ENCODE results near the gene CRTC3.

CRTC3 gene

DNA sequence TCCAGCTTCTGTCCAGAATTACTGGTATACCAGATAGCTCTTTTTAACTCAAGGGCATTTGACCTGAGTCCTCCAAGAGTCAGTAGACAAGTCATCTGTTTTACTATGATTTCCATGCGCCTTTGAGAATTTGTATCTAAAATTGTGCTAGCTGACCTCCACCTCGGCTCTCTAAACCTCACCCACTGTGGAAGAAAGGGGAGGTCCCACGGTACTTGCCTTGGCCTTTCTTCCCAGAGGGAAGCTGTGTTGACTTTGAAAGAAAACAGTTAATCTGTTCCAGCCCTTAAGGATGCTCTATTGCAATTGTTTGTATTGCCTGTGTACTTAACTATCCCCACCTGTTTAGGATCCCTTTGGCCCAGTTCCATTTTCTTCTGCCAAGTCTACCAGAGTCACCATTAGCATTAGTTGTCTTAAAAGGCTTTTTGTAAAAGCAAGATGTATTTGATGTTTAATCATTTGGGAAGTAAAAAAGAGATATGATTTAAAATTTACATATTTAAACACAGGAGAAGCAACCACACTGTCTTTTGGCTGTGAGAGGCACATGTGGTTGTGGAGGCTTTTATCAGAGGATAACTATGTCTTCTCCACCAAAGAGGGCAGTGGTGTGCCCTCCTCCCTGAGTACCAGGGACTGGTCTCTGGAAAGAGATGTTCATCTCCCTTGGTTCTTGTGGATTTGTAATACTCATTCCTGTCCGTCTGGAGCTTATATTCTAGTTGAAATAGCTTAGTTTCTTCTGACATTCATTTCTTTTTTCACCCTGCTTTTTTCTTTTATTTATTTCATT, 88.8 kb downstream of the CRTC3 start:
- no peak for TF ChIP-seq FOXP2 (optimal IDR thresholded peaks at IDR 0.05; ENCODE audit: borderline replicate concordance, extremely low read depth, extremely low read length, insufficient read depth)
- TF ChIP-seq, protein P1, sequence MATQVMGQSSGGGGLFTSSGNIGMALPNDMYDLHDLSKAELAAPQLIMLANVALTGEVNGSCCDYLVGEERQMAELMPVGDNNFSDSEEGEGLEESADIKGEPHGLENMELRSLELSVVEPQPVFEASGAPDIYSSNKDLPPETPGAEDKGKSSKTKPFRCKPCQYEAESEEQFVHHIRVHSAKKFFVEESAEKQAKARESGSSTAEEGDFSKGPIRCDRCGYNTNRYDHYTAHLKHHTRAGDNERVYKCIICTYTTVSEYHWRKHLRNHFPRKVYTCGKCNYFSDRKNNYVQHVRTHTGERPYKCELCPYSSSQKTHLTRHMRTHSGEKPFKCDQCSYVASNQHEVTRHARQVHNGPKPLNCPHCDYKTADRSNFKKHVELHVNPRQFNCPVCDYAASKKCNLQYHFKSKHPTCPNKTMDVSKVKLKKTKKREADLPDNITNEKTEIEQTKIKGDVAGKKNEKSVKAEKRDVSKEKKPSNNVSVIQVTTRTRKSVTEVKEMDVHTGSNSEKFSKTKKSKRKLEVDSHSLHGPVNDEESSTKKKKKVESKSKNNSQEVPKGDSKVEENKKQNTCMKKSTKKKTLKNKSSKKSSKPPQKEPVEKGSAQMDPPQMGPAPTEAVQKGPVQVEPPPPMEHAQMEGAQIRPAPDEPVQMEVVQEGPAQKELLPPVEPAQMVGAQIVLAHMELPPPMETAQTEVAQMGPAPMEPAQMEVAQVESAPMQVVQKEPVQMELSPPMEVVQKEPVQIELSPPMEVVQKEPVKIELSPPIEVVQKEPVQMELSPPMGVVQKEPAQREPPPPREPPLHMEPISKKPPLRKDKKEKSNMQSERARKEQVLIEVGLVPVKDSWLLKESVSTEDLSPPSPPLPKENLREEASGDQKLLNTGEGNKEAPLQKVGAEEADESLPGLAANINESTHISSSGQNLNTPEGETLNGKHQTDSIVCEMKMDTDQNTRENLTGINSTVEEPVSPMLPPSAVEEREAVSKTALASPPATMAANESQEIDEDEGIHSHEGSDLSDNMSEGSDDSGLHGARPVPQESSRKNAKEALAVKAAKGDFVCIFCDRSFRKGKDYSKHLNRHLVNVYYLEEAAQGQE (IDR thresholded peaks at IDR 0.05; ENCODE audit: insufficient read depth in 1 of 2, low read depth in 2 of 2, low read length in 2 of 2): no peak
- no peak for TF ChIP-seq SIN3A (IDR thresholded peaks at IDR 0.05; ENCODE audit: borderline replicate concordance, insufficient read depth, low read length)
- TF ChIP-seq TAF1 (IDR thresholded peaks at IDR 0.05; ENCODE audit: borderline replicate concordance, insufficient read depth, low read length): no peak
- no peak for TF ChIP-seq POLR2AphosphoS5 (IDR thresholded peaks at IDR 0.05; ENCODE audit: low read depth, low read length)

DNA sequence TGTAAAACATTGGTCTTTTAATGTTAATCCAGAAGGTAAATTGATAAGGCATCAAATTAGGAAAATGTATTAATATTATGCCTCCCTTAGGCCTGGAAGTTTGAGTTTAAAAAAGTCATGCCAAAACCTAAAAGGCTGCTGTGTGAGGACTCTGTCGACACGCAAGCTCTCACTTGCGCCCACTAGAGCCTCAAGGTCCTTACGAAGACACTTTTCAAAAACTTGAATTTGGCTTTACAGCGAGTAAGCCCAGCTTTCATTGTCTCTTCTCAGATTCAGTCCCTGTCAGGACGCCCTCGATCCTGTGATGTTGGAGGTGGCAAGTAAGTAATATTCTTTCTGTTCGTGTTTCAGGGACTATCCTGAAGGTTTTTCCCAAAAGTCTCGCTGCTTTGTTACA, 89.7 kb downstream of the CRTC3 start:
- no peak for TF ChIP-seq SIN3A (IDR thresholded peaks at IDR 0.05; ENCODE audit: borderline replicate concordance, insufficient read depth, low read length)
- TF ChIP-seq, protein P1 (IDR thresholded peaks at IDR 0.05; ENCODE audit: insufficient read depth in 1 of 2, low read depth in 2 of 2, low read length in 2 of 2): no peak
- no peak for TF ChIP-seq POLR2AphosphoS5 (IDR thresholded peaks at IDR 0.05; ENCODE audit: low read depth, low read length)
- TF ChIP-seq TAF1 (IDR thresholded peaks at IDR 0.05; ENCODE audit: borderline replicate concordance, insufficient read depth, low read length): no peak
- no peak for TF ChIP-seq FOXP2 (optimal IDR thresholded peaks at IDR 0.05; ENCODE audit: borderline replicate concordance, extremely low read depth, extremely low read length, insufficient read depth)

DNA sequence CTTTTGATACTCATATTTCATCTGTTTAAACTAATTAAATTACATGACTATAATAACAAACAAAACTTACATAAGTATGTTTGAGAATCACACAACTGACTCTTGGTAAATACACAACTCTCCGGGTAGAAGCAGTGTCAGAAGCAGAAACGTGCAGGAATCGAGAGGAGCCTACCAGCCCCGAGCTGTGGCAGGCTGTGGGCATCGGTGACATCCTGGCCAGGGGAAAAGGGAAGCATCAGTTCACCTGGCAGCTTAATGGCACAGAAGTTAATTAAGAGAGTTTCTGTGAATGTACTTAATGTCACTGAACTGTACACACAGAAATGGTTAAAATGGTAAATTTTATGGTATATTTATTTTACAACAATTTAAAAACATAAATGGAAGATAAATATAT, 90.2 kb downstream of the CRTC3 start:
- no peak for TF ChIP-seq SIN3A (IDR thresholded peaks at IDR 0.05; ENCODE audit: borderline replicate concordance, insufficient read depth, low read length)
- no peak for TF ChIP-seq TAF1 (IDR thresholded peaks at IDR 0.05; ENCODE audit: borderline replicate concordance, insufficient read depth, low read length)
- no peak for TF ChIP-seq POLR2AphosphoS5 (IDR thresholded peaks at IDR 0.05; ENCODE audit: low read depth, low read length)
- TF ChIP-seq FOXP2 (optimal IDR thresholded peaks at IDR 0.05; ENCODE audit: borderline replicate concordance, extremely low read depth, extremely low read length, insufficient read depth): no peak
- TF ChIP-seq, protein P1 (IDR thresholded peaks at IDR 0.05; ENCODE audit: insufficient read depth in 1 of 2, low read depth in 2 of 2, low read length in 2 of 2): no peak

DNA sequence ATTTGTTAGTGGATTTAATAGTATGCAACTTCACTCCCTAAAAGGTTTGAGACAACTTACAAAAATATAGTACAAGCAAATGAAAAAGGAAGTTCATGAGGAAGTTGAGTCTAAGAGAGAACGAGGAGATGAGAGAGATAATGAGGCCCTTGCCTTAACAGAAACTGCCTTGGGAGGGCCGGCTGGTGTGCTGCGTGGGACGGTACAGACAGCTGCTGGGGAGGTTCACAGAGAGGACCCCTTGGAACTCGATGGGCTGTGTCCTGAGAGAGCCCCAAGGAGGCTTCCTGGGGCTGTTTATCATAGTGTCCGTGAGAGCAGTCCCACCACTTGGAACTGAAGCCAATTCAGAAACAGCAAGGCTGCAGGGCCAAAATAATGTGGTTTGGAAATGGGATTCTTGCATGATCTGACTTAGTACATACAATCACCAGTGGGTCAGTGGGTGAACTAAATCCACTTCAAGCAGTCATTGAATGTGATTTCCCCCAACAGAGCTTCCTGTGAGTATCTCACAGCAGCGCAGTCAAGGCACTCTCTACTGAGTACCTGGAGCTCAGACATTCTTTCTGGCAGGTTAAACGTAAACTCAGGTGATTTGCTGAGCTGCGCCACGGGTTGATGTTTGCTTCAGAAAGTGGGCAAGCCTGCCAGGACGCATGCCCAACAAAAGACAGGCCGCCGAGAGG, 90.8 kb downstream of the CRTC3 start:
- TF ChIP-seq POLR2AphosphoS5 (IDR thresholded peaks at IDR 0.05; ENCODE audit: low read depth, low read length) (no peak), FOXP2 (optimal IDR thresholded peaks at IDR 0.05; ENCODE audit: borderline replicate concordance, extremely low read depth, extremely low read length, insufficient read depth) (no peak), TAF1 (IDR thresholded peaks at IDR 0.05; ENCODE audit: borderline replicate concordance, insufficient read depth, low read length) (no peak), SIN3A (IDR thresholded peaks at IDR 0.05; ENCODE audit: borderline replicate concordance, insufficient read depth, low read length) (no peak)
- TF ChIP-seq, protein P1 (IDR thresholded peaks at IDR 0.05; ENCODE audit: insufficient read depth in 1 of 2, low read depth in 2 of 2, low read length in 2 of 2): no peak

All from PFSK-1 (cell line).